ENCODE results near the gene EPHB1.

Gene EPHB1

DNA sequence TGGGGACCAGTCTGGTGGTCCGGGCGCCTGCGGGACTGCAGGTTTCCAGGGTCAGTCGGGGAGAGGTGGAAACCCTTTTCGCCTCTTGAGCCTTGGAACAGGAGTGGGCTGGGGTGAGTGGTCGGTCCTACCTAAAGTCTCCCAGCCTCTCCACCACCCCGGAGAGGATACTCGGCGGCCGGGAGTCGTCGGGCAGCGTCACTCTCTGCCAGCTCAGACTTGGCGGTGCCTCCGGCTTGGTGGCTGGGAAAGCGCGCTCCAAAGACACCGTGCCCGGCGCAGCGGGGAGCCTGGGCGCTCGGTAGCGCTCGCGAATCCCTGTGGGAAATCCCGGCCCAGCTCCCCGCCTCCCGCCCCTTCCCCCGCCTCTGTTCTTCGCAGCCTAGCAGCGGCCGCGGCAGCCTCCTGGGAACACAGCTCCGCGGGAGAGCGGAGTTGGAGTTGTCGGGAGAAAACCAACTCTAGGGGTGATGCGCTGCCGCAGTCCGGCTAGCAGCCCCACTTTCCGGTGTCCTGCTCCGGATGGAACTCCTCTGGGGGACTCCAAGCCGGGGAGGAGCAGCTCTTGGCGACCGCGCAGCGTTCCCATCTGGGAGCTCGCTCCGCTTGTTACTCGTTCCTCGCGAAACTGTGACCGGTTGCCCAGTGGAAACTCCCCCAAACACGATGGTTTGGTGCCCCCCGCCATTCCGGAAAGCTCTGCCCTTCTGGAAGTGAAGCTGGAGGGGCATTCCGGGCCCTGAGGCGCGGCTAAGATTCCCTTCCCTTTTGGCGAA is 1.4 kb downstream of the EPHB1 start:
- H3K27ac ChIP-seq = no peak overlapping the region
- TF ChIP-seq, protein P1, sequence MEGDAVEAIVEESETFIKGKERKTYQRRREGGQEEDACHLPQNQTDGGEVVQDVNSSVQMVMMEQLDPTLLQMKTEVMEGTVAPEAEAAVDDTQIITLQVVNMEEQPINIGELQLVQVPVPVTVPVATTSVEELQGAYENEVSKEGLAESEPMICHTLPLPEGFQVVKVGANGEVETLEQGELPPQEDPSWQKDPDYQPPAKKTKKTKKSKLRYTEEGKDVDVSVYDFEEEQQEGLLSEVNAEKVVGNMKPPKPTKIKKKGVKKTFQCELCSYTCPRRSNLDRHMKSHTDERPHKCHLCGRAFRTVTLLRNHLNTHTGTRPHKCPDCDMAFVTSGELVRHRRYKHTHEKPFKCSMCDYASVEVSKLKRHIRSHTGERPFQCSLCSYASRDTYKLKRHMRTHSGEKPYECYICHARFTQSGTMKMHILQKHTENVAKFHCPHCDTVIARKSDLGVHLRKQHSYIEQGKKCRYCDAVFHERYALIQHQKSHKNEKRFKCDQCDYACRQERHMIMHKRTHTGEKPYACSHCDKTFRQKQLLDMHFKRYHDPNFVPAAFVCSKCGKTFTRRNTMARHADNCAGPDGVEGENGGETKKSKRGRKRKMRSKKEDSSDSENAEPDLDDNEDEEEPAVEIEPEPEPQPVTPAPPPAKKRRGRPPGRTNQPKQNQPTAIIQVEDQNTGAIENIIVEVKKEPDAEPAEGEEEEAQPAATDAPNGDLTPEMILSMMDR (IDR thresholded peaks at IDR 0.05; ENCODE audit: low read depth, low read length, missing control alignments) = no peak
- peaks cover 34% of the 10 kb centered on the region for H3K27me3 ChIP-seq (replicated peaks)
- DNase-seq = no peak
- peak overlapping the region; percentile 60 for H3K4me3 ChIP-seq (ENCODE audit: low read depth, low read length)
- in situ Hi-C loops (cut with HindIII; ENCODE audit: low pct_ligation_motif_present, low sequenced_read_pairs) = no loop called here
- no peaks in the 10 kb centered on the region for H3K36me3 ChIP-seq (replicated peaks)

DNA sequence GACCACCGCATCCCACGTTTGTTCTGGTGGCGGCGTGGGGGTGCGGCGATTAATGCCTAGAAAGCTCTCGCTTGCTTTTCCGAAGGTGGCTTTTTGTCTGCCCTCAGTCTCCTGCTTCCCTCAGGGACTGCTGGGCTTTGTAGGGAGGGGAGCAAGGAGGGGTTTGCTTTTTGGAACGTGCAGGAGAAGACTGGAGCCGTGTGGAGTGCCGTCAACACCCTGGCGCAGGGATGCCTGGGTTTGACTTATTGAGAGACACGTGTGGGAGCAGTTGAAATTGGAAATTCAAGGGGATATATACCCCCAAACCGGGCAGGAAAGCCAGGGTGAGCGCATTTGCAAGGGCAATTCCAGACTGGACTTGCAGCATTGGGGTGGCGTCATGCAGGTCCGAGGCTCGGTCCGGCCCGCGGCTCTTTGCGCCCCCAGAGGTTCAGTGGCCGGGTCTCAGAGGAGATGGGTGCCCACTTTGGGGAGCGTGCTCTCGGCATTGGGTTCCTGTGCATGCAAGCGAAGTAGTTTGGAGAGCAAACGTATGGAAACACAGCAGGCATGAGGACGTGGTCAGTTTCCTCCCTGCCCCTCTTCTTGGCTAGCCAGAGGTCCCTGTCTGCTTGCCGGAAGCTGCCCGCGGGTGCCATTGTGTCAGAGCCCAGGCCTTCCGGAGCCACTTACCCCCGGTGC is 2.1 kb downstream of the EPHB1 start:
- no peaks in the 10 kb centered on the region for H3K36me3 ChIP-seq (replicated peaks)
- peak overlapping the region; percentile 60 for H3K4me3 ChIP-seq (ENCODE audit: low read depth, low read length)
- no peak for DNase-seq
- in situ Hi-C loops (cut with HindIII; ENCODE audit: low pct_ligation_motif_present, low sequenced_read_pairs) = no loop called here
- no peak overlapping the region for H3K27ac ChIP-seq
- peaks cover 34% of the 10 kb centered on the region for H3K27me3 ChIP-seq (replicated peaks)
- TF ChIP-seq, protein P1 (IDR thresholded peaks at IDR 0.05; ENCODE audit: low read depth, low read length, missing control alignments) = no peak

DNA sequence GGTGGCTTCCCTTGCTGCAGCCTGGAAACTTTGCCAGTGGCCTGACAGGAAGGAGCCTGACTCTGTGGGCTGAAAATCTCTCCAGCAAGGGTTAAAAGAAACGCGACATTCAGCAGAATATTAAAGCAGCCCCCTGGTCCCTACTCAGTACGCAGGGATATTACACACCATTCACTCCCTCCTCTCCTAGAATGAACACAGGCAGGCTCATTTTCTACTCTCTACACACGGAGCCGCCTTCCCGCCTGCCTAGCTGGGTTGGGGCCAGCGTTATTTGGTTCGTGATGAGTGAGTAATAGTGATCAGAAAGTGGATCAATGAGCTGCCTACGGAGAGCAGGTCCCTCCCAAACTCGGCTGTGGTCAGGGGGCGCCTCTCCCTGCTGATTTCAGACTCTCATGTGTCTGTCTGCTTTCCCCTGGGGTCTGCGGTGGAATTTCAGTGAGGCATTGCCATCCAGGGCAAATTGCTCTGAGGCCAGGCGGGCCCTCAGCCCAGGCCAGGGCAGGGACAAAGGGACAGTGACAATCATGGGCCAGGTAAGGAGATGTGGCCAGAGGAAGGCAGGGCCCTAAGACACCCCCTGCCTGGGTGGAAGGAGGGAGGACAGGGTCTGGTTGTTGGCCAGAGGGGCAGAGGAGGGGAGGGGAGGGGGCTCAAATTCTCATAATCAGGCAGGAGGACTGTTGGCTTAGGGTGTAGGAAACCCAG is 2.8 kb downstream of the EPHB1 start:
- H3K27ac ChIP-seq = no peak overlapping the region
- TF ChIP-seq, protein P1 (IDR thresholded peaks at IDR 0.05; ENCODE audit: low read depth, low read length, missing control alignments) = no peak
- in situ Hi-C loops (cut with HindIII; ENCODE audit: low pct_ligation_motif_present, low sequenced_read_pairs) = no loop called here
- H3K36me3 ChIP-seq (replicated peaks) = no peaks in the 10 kb centered on the region
- no peak for DNase-seq
- no peak overlapping the region for H3K4me3 ChIP-seq (ENCODE audit: low read depth, low read length)
- peaks cover 34% of the 10 kb centered on the region for H3K27me3 ChIP-seq (replicated peaks)

DNA sequence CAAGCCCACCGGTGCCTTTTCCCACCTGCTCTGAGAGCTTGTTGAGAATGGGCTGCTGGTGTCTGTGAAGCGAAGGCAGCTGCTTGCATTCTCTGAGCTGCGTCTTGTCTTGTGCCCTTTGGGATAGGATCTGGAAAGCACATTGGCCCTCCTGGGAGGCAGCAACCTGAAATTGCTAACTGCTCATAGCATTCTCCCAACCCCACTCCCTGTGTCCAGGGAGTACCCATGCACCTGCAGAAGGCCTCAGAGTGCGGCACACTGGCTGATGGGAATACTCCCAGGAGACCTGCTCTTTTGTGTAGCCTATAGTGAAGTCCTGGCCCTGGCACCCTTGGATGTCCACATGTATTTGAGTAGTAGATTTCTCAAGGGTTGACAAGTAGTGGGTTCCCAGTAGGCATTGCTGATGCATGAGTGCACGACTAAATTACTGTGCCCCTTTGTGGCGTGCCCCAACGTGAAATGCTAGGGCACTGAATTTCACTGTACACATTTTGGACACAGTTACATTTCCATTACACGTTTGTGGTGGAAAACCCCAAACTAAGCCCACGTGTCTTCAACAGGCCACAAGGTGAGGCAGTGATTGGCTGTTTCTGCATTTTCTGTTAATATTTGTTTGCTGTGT is 3.7 kb downstream of the EPHB1 start:
- peaks cover 34% of the 10 kb centered on the region for H3K27me3 ChIP-seq (replicated peaks)
- in situ Hi-C loops (cut with HindIII; ENCODE audit: low pct_ligation_motif_present, low sequenced_read_pairs) = no loop called here
- H3K27ac ChIP-seq = no peak overlapping the region
- DNase-seq = no peak
- TF ChIP-seq, protein P1 (IDR thresholded peaks at IDR 0.05; ENCODE audit: low read depth, low read length, missing control alignments) = no peak
- no peak overlapping the region for H3K4me3 ChIP-seq (ENCODE audit: low read depth, low read length)
- H3K36me3 ChIP-seq (replicated peaks) = no peaks in the 10 kb centered on the region

DNA sequence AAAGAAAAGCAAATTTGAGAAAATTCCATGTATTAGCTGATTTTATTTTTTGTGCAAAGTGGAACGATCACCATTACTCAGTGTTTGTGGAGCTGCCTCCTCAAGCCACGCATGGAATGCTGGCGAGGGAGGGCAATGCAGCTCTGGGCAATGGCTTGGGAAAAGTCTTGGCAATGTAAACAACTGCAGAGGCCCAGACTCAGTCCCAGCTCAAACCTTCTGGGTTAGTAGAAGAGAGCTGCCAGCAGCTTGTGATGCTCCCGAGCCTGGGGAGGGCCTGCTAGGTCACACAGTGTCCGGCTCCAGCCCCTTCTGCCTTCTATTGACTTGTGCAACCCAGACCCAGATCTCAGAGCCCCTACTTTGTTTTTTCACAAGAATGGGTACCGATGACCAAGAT is 4.3 kb downstream of the EPHB1 start:
- DNase-seq = no peak
- H3K27me3 ChIP-seq (replicated peaks) = peaks cover 34% of the 10 kb centered on the region
- in situ Hi-C loops (cut with HindIII; ENCODE audit: low pct_ligation_motif_present, low sequenced_read_pairs) = no loop called here
- TF ChIP-seq, protein P1 (IDR thresholded peaks at IDR 0.05; ENCODE audit: low read depth, low read length, missing control alignments) = no peak
- no peaks in the 10 kb centered on the region for H3K36me3 ChIP-seq (replicated peaks)
- no peak overlapping the region for H3K27ac ChIP-seq
- no peak overlapping the region for H3K4me3 ChIP-seq (ENCODE audit: low read depth, low read length)

All from brain microvascular endothelial cell (primary cell).